ENCODE data around the gene OR10G7. TPM values are rescaled to one million over a fixed set of nuclear protein-coding genes. Genes with fewer than 3 reads are reported as not detected.

The OR10G7 gene
- total and polyA plus RNA-seq, 8 donors: not detected

DNA sequence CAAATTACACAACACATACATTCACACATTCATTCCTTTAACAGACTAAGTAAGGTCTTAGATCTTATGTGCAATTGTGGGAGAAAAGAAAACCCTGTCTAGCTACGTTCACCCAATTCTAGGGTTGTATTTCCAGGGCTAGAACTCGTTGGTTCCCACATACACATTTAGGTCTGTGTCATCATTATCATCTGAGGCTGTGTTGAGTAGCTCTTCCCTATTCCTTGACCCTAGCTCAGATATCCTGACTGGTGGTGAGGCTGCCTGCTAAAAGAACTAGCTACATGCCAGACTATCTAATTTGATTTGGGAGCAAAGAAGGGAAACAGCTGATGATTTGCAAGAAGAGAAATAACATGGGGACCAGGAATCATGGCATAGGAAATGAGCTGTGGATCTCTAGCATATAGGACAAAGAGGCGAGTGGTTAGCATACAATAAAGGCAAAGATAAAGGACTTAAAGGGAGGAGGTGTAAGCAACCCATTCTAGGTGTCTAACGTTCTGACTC, 27.5 kb upstream of the OR10G7 start:
- Histone ChIP-seq H3K9me3 (no peaks in the 10 kb centered on the region), H3K36me3 (no peaks in the 10 kb centered on the region), H3K4me3 (no peak overlapping the region), H3K27ac (no peak overlapping the region), H3K27me3 (peaks cover 0 to 43% (median 13%) of the 10 kb centered on the region in 3 donors), H3K4me1 (peaks cover 0 to 17% (median 8%) of the 10 kb centered on the region in 4 donors)
- WGBS, 5 donors: 35 to 47% (median 41%) methylated on average over 4 of the region's 4 CpGs
- no peak for DNase-seq
- TF ChIP-seq, protein P1, sequence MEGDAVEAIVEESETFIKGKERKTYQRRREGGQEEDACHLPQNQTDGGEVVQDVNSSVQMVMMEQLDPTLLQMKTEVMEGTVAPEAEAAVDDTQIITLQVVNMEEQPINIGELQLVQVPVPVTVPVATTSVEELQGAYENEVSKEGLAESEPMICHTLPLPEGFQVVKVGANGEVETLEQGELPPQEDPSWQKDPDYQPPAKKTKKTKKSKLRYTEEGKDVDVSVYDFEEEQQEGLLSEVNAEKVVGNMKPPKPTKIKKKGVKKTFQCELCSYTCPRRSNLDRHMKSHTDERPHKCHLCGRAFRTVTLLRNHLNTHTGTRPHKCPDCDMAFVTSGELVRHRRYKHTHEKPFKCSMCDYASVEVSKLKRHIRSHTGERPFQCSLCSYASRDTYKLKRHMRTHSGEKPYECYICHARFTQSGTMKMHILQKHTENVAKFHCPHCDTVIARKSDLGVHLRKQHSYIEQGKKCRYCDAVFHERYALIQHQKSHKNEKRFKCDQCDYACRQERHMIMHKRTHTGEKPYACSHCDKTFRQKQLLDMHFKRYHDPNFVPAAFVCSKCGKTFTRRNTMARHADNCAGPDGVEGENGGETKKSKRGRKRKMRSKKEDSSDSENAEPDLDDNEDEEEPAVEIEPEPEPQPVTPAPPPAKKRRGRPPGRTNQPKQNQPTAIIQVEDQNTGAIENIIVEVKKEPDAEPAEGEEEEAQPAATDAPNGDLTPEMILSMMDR (IDR thresholded peaks at IDR 0.05): no peak
- TF ChIP-seq POLR2A (IDR thresholded peaks at IDR 0.05) (no peak), POLR2AphosphoS5 (IDR thresholded peaks at IDR 0.05) (no peak), EP300 (IDR thresholded peaks at IDR 0.05) (no peak)
- intact Hi-C loops (cut with DNase I; ENCODE audit: low total_unique reads): no loop called here

DNA sequence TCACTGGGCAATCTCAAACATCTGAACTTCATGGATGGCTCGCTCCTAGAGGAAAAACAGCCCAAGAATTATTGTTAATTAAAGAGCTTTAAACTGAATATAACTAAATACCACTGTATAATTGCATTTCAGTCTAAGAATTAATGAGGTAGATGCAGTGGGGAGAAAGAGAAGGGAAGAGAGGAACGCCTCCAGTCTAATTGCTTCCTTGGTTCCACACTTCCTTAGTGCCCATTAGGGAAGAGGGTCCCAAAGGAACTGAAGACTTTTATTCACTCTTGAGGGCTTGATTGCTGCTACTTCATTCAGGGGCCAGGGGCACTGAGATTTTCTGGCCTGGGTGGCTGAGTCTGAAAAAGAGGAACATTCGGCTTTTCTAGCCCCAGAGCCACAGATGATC, 11.8 kb upstream of the OR10G7 start:
- H3K4me3 ChIP-seq: no peak overlapping the region
- 77 to 93% (median 91%) methylated on average over 3 of the region's 3 CpGs for WGBS, 5 donors
- H3K4me1 ChIP-seq: no peaks in the 10 kb centered on the region
- H3K9me3 ChIP-seq: no peaks in the 10 kb centered on the region
- TF ChIP-seq, protein P1 (IDR thresholded peaks at IDR 0.05): no peak
- TF ChIP-seq POLR2A (IDR thresholded peaks at IDR 0.05) (no peak), EP300 (IDR thresholded peaks at IDR 0.05) (no peak), POLR2AphosphoS5 (IDR thresholded peaks at IDR 0.05) (no peak)
- H3K27ac ChIP-seq: no peak overlapping the region
- no peak for DNase-seq
- intact Hi-C loops (cut with DNase I; ENCODE audit: low total_unique reads): no loop called here
- H3K27me3 ChIP-seq: peaks cover 0 to 6% (median 0%) of the 10 kb centered on the region in 3 donors
- H3K36me3 ChIP-seq: no peaks in the 10 kb centered on the region

DNA sequence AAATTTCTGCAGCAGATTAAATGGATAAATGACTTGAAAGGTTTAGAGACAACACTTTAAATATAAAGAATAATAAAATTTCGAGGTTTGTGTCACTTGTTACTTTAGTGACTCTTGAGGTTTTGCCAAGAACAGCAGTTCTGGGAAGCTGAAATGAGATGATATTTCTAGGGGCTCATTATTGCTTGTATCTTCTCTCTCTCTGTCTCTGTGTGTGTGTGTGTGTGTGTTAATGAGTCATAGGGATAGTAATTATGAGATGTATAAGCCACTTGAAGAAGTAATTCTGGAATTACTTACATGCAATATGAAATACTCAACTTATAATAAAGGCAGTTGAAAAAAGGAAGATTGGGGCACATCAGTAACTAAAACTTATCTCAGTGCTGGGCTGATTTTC, 9.6 kb upstream of the OR10G7 start:
- peaks cover 0 to 6% (median 0%) of the 10 kb centered on the region in 3 donors for H3K27me3 ChIP-seq
- no peak overlapping the region for H3K4me3 ChIP-seq
- intact Hi-C loops (cut with DNase I; ENCODE audit: low total_unique reads): no loop called here
- WGBS, 5 donors: 36 to 58% (median 44%) methylated on average over 1 of the region's 1 CpG
- TF ChIP-seq, protein P1 (IDR thresholded peaks at IDR 0.05): no peak
- no peak for TF ChIP-seq POLR2AphosphoS5 (IDR thresholded peaks at IDR 0.05)
- no peak for TF ChIP-seq POLR2A (IDR thresholded peaks at IDR 0.05)
- no peak for TF ChIP-seq EP300 (IDR thresholded peaks at IDR 0.05)
- no peaks in the 10 kb centered on the region for H3K36me3 ChIP-seq
- DNase-seq: no peak
- no peak overlapping the region for H3K27ac ChIP-seq
- H3K9me3 ChIP-seq: no peaks in the 10 kb centered on the region
- no peaks in the 10 kb centered on the region for H3K4me1 ChIP-seq

DNA sequence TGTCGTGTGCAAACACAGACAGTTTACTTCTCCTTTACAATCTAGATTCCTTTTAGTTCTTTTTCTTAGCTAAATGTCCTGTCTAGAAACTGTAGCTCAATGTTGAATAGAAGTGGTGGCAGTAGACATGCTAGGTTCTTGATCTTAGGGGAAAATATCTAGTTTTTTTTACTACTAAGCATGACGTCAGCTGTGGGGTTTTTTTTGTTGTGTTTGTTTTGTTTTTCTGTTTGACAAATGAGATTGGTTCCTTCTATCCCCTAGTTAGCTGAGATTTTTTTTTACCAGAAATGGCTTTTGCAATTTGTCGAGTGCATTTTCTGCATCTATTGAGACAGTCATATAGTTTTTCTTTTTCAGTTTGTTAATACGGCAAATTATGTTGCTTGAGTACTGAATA, 2.3 kb upstream of the OR10G7 start:
- no peaks in the 10 kb centered on the region for H3K9me3 ChIP-seq
- no peak overlapping the region for H3K4me3 ChIP-seq
- WGBS, 5 donors: 68 to 76% (median 71%) methylated on average over 4 of the region's 4 CpGs
- no peaks in the 10 kb centered on the region for H3K4me1 ChIP-seq
- no peaks in the 10 kb centered on the region for H3K27me3 ChIP-seq
- DNase-seq: no peak
- no peak overlapping the region for H3K27ac ChIP-seq
- intact Hi-C loops (cut with DNase I; ENCODE audit: low total_unique reads): no loop called here
- H3K36me3 ChIP-seq: no peaks in the 10 kb centered on the region
- TF ChIP-seq, protein P1 (IDR thresholded peaks at IDR 0.05): no peak
- TF ChIP-seq POLR2AphosphoS5 (IDR thresholded peaks at IDR 0.05) (no peak), POLR2A (IDR thresholded peaks at IDR 0.05) (no peak), EP300 (IDR thresholded peaks at IDR 0.05) (no peak)
